GM13977 (cell line): ENCODE data around the gene DMKN.

Experiments used
- DNase-seq: peaks from one replicate; pipeline ENCODE4 v3.0.0; 2012; ENCODE audit warnings: low spot score
- in situ Hi-C: fragments of 300-500 bp; cut with MboI; formaldehyde crosslinking; loops from one replicate; pipeline ENCODE4 v1.12.0; 2022; ENCODE audit warnings: low sequenced_read_pairs, low pct_unique_long_range_greater_than_20kb, mixed read lengths, inconsistent platforms; ENCODE audit not compliant: unreplicated experiment
- TF ChIP-seq, protein P1 (sequence below): IDR thresholded peaks from 2 replicates; pipeline ENCODE4 v1.5.1; 2012; ENCODE audit warnings: mild to moderate bottlenecking, control low read depth; ENCODE audit not compliant: insufficient read depth; ENCODE audit errors: extremely low read depth, missing control alignments

Gene DMKN

GRCh38 chr19:35491836-35492360 lies 21.6 kb downstream of the DMKN start:
- TF ChIP-seq, protein P1, sequence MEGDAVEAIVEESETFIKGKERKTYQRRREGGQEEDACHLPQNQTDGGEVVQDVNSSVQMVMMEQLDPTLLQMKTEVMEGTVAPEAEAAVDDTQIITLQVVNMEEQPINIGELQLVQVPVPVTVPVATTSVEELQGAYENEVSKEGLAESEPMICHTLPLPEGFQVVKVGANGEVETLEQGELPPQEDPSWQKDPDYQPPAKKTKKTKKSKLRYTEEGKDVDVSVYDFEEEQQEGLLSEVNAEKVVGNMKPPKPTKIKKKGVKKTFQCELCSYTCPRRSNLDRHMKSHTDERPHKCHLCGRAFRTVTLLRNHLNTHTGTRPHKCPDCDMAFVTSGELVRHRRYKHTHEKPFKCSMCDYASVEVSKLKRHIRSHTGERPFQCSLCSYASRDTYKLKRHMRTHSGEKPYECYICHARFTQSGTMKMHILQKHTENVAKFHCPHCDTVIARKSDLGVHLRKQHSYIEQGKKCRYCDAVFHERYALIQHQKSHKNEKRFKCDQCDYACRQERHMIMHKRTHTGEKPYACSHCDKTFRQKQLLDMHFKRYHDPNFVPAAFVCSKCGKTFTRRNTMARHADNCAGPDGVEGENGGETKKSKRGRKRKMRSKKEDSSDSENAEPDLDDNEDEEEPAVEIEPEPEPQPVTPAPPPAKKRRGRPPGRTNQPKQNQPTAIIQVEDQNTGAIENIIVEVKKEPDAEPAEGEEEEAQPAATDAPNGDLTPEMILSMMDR = no peak
- in situ Hi-C loops = no loop called here
- DNase-seq = no peak

DNA sequence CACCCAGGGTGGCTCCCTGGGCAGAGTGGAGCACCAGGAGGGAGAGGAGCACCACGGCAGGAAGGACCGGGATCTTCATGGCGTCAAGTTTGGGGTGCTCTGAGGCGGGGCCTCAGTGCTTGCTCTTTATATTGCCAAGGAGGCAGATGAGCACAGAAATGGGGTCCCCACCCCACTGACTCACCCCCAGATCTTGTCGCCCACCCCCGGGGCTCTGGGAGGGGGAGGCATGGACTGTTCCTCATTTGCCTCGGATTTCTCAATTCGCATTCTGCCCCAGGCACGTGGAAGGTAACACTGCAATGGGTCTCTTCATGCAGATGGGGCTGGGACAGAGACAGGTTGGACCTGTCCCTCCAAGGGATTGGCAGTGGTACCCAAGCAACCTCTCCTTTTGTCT lies 23.1 kb downstream of the DMKN start, which contains the start of gene KRTDAP:
KRTDAP (minus strand) TSS at position 101 of the 400 bp plus-strand sequence; CDS start at position 79, 22 bp downstream.
- DNase-seq = no peak
- TF ChIP-seq, protein P1 = no peak
- in situ Hi-C loops = no loop called here

DNA sequence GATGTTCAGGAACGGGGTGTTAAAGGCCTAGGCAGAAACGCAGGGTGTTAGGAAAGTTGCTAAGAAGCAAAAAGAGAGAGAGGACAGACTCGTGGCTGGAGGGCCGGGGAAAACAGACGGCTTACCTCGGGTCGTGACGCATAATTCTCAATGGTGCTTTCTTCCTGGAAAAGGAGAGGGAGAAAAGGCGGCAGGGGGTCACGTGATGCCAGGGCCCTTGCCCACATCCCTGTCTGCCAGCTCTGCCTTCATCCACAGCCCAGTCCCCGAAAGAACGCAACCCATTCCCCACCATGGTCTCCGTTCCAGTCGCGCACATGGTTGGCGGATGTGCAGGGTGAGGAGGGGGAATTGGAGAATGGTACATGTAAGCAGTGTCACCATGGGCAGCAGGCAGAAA lies 24.8 kb downstream of the DMKN start:
- no peak for DNase-seq
- in situ Hi-C loops = no loop called here
- TF ChIP-seq, protein P1 = no peak

- no peak for DNase-seq
- in situ Hi-C loops = no loop called here
- TF ChIP-seq, protein P1 = no peak
These were observed 25.7 kb downstream of the DMKN start for GRCh38 chr19:35487656-35488182.

DNA sequence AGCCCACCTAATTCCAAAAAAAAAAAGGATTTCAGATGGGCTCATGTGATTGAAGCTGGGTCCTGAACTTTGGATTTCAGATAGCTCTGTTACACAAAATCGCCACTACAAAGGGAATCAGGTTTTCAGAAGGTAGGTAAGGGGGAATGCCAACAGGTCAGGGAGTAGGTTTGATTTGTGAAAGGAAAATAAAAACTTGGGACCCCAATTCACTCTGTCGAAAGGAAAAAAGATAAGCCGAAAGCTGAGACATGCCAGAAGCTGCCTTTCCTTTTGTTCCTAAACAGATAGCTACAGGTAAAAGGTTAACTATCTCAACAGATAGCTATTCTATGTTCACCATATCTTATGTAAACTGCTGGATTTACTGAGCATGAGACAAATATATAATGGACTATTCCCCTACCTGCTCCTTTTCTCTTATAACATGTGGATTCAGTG lies 27.2 kb downstream of the DMKN start:
- in situ Hi-C loops = no loop called here
- TF ChIP-seq, protein P1 = no peak
- no peak for DNase-seq

DNA sequence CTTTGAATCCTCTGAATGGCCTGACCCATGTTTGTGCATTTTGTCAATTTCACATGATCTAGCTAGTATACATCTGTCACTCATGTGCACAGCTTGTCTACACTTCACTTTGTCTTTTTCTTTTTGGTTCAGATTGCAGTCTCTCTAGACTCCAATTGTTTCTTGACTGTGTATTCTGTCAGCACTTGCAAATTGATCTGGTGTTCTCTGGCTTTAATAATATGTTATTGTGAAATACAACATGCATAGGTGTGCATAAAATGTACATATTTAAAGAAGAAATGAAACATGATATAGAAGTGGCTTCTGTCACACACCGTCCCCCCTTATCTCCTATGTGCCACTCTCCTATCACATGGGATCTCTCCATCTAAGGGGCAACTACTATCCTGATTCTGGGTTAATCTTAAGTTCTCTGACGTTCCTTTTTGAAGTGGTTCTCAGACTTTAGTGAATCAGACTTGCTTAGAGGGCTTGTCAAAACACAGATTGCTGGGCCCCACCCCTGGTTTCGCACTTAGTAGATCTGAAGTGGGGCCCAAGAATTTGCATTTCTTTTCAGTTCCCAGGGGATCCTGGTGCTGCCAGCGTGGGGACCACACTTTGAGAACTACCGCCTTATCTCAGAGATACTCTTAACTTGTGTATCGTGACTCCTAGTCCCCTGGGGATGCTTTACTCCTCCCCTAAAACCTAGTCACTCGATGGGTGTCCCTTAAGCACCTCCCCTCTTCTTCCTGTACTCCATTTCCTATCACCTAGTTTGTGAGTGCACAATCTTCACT lies 29.0 kb downstream of the DMKN start:
- DNase-seq = peak; percentile 84
- TF ChIP-seq, protein P1 = no peak
- in situ Hi-C loops = no loop called here
